Endothelial cell of umbilical vein (primary cell): ENCODE results near the gene RFESD. TPM values are rescaled to one million over a fixed set of nuclear protein-coding genes. Genes with fewer than 3 reads are reported as not detected.

Experiments
- BruUV-seq: library from RNA; stranded (reverse); fragments of 400-500 nt; replicated peaks from 2 replicates; lab custom pipeline; 2021; lab: Mats Ljungman, UMichigan
- CTCF ChIA-PET: fragments of 300-600, 350-600 bp; sonication (Branson Sonifier 250); formaldehyde crosslinking; loops from one replicate; lab custom pipeline; 2021; ENCODE audit warnings: antibody characterized with exemption, inconsistent platforms; lab: Charles Lee
- POLR2A ChIA-PET: fragments of 300-600, 350-600 bp; sonication (Branson Sonifier 250); formaldehyde crosslinking; loops from one replicate; lab custom pipeline; 2021; ENCODE audit warnings: antibody characterized with exemption, inconsistent platforms; lab: Charles Lee
- DNase-seq: peaks from one replicate; pipeline ENCODE4 v3.0.0-alpha.2; 2011; ENCODE audit warnings: low read depth, low spot score
- FAIRE-seq: peaks from 2 replicates; lab custom pipeline; 2011; peaks lifted over from hg19 to GRCh38; lab: Jason Lieb, UNC
- H2AFZ ChIP-seq: 2 replicates; pipeline ENCODE4 v1.6.0; 2012; ENCODE audit warnings: low read depth, low read length, control low read depth, inconsistent platforms
- H3K27ac ChIP-seq: 2 replicates; pipeline ENCODE4 v1.5.1; 2011; ENCODE audit warnings: low read depth, mild to moderate bottlenecking, control low read depth, low read length, moderate library complexity; ENCODE audit not compliant: insufficient read depth
- H3K27me3 ChIP-seq, 2 experiments: 2 replicates each; pipeline versions ENCODE4 v1.6.0 to v1.6.1; 2011; ENCODE audit warnings: low read length in 2 of 2, mixed read lengths in 1 of 2; ENCODE audit not compliant: control insufficient read depth in 2 of 2, insufficient read depth in 2 of 2
- H3K36me3 ChIP-seq, 2 experiments: 2 replicates in 1 of 2; 3 replicates in 1 of 2; pipeline ENCODE4 v1.5.1; 2011; ENCODE audit warnings: low read length in 2 of 2, mild to moderate bottlenecking in 1 of 2, moderate library complexity in 1 of 2; ENCODE audit not compliant: control insufficient read depth in 2 of 2, insufficient read depth in 2 of 2; ENCODE audit errors: extremely low read depth in 1 of 2
- H3K4me1 ChIP-seq: 3 replicates; pipeline ENCODE4 v1.5.1; 2011; ENCODE audit warnings: mild to moderate bottlenecking, low read length; ENCODE audit not compliant: control insufficient read depth, insufficient read depth; ENCODE audit errors: extremely low read depth
- H3K4me2 ChIP-seq: 2 replicates; pipeline ENCODE4 v1.6.1; 2011; ENCODE audit warnings: low read length, control low read depth, mixed read lengths; ENCODE audit not compliant: insufficient read depth
- H3K4me3 ChIP-seq, 3 experiments: fragments of 200-600 bp in 1 of 3; sonication (generic), shearing (Covaris generic) in 1 of 3; replicated peaks in 1 of 3; 2 replicates each; pipeline ENCODE4 v1.5.1; 2011 to 2016; ENCODE audit warnings: control low read depth in 3 of 3, low read length in 3 of 3, mild to moderate bottlenecking in 2 of 3, inconsistent platforms in 1 of 3, low read depth in 1 of 3, moderate library complexity in 1 of 3; ENCODE audit not compliant: insufficient read depth in 1 of 3
- H3K79me2 ChIP-seq: 2 replicates; pipeline ENCODE4 v1.6.0; 2012; ENCODE audit warnings: low read length, inconsistent platforms; ENCODE audit not compliant: control insufficient read depth, insufficient read depth
- H3K9ac ChIP-seq: replicated peaks from 2 replicates; pipeline ENCODE3; 2011; ENCODE audit warnings: low read length, control low read depth; ENCODE audit not compliant: insufficient read depth; ENCODE audit errors: extremely low read depth
- H3K9me1 ChIP-seq: replicated peaks from 3 replicates; pipeline ENCODE4 v1.6.0; 2011; ENCODE audit warnings: mild to moderate bottlenecking, low read length; ENCODE audit not compliant: control insufficient read depth, insufficient read depth; ENCODE audit errors: extremely low read depth
- H3K9me3 ChIP-seq: replicated peaks from 2 replicates; pipeline ENCODE4 v1.5.1; 2012; ENCODE audit warnings: low read length, inconsistent platforms; ENCODE audit not compliant: control insufficient read depth, insufficient read depth
- H4K20me1 ChIP-seq: replicated peaks from 2 replicates; pipeline ENCODE3; 2011; ENCODE audit warnings: mild to moderate bottlenecking, low read length; ENCODE audit not compliant: control insufficient read depth, insufficient read depth; ENCODE audit errors: extremely low read depth
- EZH2 ChIP-seq: IDR thresholded peaks from 2 replicates; pipeline ENCODE4 v1.6.1; 2012; ENCODE audit warnings: borderline replicate concordance, low read depth, mild to moderate bottlenecking, moderate library complexity, low read length, inconsistent platforms; ENCODE audit not compliant: severe bottlenecking
- FOS ChIP-seq: IDR thresholded peaks from 2 replicates; pipeline ENCODE4 v1.6.1; 2011; ENCODE audit warnings: mild to moderate bottlenecking, low read length, moderate library complexity, borderline replicate concordance; ENCODE audit not compliant: insufficient read depth
- GATA2 ChIP-seq: IDR thresholded peaks from 2 replicates; pipeline ENCODE4 v1.7.0; 2011; ENCODE audit warnings: low read depth, mild to moderate bottlenecking, moderate library complexity, mixed read lengths, low read length; ENCODE audit not compliant: insufficient read length, insufficient read depth
- JUN ChIP-seq: IDR thresholded peaks from 2 replicates; pipeline ENCODE4 v1.6.1; 2011; ENCODE audit warnings: borderline replicate concordance, low read depth; ENCODE audit not compliant: insufficient read length, insufficient read depth
- MYC ChIP-seq: IDR thresholded peaks from one replicate; pipeline ENCODE4 v1.6.1; 2011; ENCODE audit warnings: mild to moderate bottlenecking, low read depth, low read length
- POLR2A ChIP-seq: IDR thresholded peaks from 2 replicates; pipeline ENCODE4 v1.6.1; 2012; ENCODE audit warnings: low read depth, mild to moderate bottlenecking, control low read depth, low read length
- POLR2AphosphoS5 ChIP-seq: IDR thresholded peaks from 2 replicates; pipeline ENCODE4 v1.6.1; 2012; ENCODE audit warnings: low read depth, mild to moderate bottlenecking, control low read depth, low read length, moderate library complexity; ENCODE audit not compliant: insufficient read depth
- dilution Hi-C: fragments of 300-500 bp; cut with MboI; formaldehyde crosslinking; loops from one replicate; pipeline ENCODE4 v1.15.0; 2019; ENCODE audit warnings: low sequenced_read_pairs; ENCODE audit not compliant: extremely low pct_ligation_motif_present
- intact Hi-C: fragments of 100-400 bp; cut with micrococcal nuclease; formaldehyde crosslinking; loops from one replicate; pipeline ENCODE4 v1.10.0; 2022
- polyA plus RNA-seq, 4 experiments: library from polyadenylated mRNA; depleted of rRNA in 3 of 4; stranded (reverse) in 3 of 4; unstranded in 1 of 4; fragments of >200 nt; gene quantifications; 2 replicates each; pipeline versions ENCODE4 v1.2.1 to v1.2.3, GENCODE V29; 2011 to 2012; ENCODE audit warnings: missing spikeins in 1 of 4
- total RNA-seq: library from RNA; stranded (reverse); gene quantifications from 2 replicates; pipeline ENCODE4 v1.2.3, GENCODE V29; 2021
- TF ChIP-seq, protein P1 (sequence below): IDR thresholded peaks from 2 replicates; pipeline ENCODE4 v1.6.1; 2011; ENCODE audit not compliant: insufficient read depth, insufficient read length
- TF ChIP-seq, protein P2 (sequence below), 2 donors: IDR thresholded peaks; 1 replicate in 1 of 2; 2 replicates in 1 of 2; pipeline ENCODE4 v1.5.1; 2011; ENCODE audit warnings: low read length in 2 of 2, mild to moderate bottlenecking in 2 of 2, moderate library complexity in 2 of 2, control low read depth in 1 of 2, inconsistent platforms in 1 of 2, low read depth in 1 of 2; ENCODE audit not compliant: insufficient read depth in 1 of 2; ENCODE audit errors: extremely low read depth in 1 of 2

The RFESD gene
- total and polyA plus RNA-seq, 2 donors (not counting 3 experiments of a cell fraction or from before 2014, with no cell fraction given) = 0.88 to 2.0 TPM

DNA sequence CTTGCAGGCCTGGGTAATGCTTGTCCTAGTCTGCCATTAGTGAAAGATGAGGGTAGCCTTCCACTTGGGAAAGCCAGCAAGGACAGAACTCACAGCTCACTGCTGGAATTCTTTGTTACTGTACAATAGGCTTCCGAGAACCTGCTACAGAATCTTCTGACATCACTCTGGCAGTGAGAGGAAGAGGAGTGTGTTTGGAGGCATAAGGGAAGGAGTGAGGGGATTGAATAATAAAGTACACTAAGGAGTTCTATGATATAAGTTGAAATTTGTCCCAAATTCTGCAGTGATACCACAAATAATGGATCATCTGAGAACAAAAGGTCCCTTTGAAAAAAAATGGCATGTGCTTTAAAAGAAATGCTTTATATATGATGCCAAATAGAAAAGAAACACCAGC is 36.3 kb downstream of the RFESD start, which contains the start of gene SPATA9:
Gene SPATA9, minus strand, starts transcription at position 101 of the 400 bp plus-strand sequence. CDS start 137 bp downstream, outside the sequence.
- no peaks in the 10 kb centered on the region for H3K9me3 ChIP-seq
- intact Hi-C loops (no loop called here), dilution Hi-C loops (no loop called here)

More for the DNA sequence above, 36.3 kb downstream of the RFESD start, which contains the start of gene SPATA9:
- Histone ChIP-seq H3K27me3 (no peaks in the 10 kb centered on the region), H3K79me2 (no peaks in the 10 kb centered on the region), H3K9me1 (no peaks in the 10 kb centered on the region), H4K20me1 (no peaks in the 10 kb centered on the region), H3K9ac (no peak within 1 kb of the TSS), H3K4me1 (peaks cover 4% of the 10 kb centered on the region), H3K4me2 (no peak within 1 kb of the TSS), H3K36me3 (no peaks in the 10 kb centered on the region), H2AFZ (no peak within 1 kb of the TSS), H3K27ac (no peak within 1 kb of the TSS), H3K4me3 (no peak within 1 kb of the TSS)
- BruUV-seq = no TSS peak
- DNase-seq = no peak
- no peak for FAIRE-seq
- TF ChIP-seq, protein P1, sequence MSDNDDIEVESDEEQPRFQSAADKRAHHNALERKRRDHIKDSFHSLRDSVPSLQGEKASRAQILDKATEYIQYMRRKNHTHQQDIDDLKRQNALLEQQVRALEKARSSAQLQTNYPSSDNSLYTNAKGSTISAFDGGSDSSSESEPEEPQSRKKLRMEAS = no peak
- TF ChIP-seq MYC = no peak
- TF ChIP-seq POLR2A = no peak
- TF ChIP-seq POLR2AphosphoS5 = no peak
- no peak for TF ChIP-seq FOS
- TF ChIP-seq, protein P2, sequence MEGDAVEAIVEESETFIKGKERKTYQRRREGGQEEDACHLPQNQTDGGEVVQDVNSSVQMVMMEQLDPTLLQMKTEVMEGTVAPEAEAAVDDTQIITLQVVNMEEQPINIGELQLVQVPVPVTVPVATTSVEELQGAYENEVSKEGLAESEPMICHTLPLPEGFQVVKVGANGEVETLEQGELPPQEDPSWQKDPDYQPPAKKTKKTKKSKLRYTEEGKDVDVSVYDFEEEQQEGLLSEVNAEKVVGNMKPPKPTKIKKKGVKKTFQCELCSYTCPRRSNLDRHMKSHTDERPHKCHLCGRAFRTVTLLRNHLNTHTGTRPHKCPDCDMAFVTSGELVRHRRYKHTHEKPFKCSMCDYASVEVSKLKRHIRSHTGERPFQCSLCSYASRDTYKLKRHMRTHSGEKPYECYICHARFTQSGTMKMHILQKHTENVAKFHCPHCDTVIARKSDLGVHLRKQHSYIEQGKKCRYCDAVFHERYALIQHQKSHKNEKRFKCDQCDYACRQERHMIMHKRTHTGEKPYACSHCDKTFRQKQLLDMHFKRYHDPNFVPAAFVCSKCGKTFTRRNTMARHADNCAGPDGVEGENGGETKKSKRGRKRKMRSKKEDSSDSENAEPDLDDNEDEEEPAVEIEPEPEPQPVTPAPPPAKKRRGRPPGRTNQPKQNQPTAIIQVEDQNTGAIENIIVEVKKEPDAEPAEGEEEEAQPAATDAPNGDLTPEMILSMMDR (IDR thresholded peaks at IDR 0.05; ENCODE audit: extremely low read depth in 1 of 2, insufficient read depth in 1 of 2, low read depth in 1 of 2, low read length in 2 of 2) = no peak
- no peak for TF ChIP-seq GATA2
- no peak for TF ChIP-seq EZH2
- no peak for TF ChIP-seq JUN
- ChIA-PET POLR2A (no interaction called here), CTCF (no interaction called here)
